ENCODE measurements around the gene ANK2.

DNA sequence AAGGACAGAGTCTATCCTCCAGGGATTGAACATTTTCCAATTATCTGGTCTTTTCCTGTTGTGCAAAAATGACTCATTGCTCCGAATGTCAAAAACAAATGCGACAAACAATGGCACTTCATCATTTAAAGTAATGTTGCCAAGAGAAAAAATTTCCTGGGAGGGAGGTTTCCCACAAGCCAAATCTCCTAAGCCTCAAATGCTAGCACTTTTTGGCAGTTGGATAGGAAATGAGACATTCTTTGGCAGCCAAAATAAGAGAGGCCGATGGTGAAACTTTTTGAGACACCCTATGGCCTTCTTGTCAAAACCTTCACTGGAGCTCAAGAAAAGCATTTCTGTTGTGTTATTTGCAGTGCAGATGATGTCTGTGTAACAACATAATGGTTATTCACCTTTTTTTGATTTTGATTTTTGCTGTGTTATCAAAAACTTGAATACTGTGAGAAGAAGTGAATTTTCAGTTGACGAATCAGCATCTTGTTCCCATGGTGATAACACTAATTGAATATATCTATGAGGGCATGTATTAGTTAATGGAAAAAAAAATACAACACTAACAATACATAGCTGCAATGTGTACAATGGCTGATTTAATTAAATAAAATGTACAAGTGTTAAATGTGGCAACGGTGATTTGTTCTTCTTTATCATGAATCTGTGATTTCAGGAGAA lies 333.8 kb downstream of the ANK2 start:
- TF ChIP-seq EZH2phosphoT487 (IDR thresholded peaks at IDR 0.05; ENCODE audit: borderline replicate concordance): no peak
- TF ChIP-seq, protein P1, sequence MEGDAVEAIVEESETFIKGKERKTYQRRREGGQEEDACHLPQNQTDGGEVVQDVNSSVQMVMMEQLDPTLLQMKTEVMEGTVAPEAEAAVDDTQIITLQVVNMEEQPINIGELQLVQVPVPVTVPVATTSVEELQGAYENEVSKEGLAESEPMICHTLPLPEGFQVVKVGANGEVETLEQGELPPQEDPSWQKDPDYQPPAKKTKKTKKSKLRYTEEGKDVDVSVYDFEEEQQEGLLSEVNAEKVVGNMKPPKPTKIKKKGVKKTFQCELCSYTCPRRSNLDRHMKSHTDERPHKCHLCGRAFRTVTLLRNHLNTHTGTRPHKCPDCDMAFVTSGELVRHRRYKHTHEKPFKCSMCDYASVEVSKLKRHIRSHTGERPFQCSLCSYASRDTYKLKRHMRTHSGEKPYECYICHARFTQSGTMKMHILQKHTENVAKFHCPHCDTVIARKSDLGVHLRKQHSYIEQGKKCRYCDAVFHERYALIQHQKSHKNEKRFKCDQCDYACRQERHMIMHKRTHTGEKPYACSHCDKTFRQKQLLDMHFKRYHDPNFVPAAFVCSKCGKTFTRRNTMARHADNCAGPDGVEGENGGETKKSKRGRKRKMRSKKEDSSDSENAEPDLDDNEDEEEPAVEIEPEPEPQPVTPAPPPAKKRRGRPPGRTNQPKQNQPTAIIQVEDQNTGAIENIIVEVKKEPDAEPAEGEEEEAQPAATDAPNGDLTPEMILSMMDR (conservative IDR thresholded peaks at IDR 0.05; ENCODE audit: low read length): no peak

All from Loucy (cell line).